ENCODE results near the gene PTPRN2. TPM values are rescaled to one million over a fixed set of nuclear protein-coding genes. Genes with fewer than 3 reads are reported as not detected.

PTPRN2 gene
- total RNA-seq, 1 donor from 2014 or later, result 11.4 TPM

- H3K4me3 Mint-ChIP-seq (ENCODE audit: low read depth), result no peak overlapping the region
- no peak for DNase-seq (ENCODE audit: low spot score, unreplicated experiment)
- H3K27me3 Mint-ChIP-seq, result peaks cover 3% of the 10 kb centered on the region
- no peak overlapping the region for H3K27ac Mint-ChIP-seq
- TF ChIP-seq CTCF (IDR thresholded peaks at IDR 0.05; ENCODE audit: unreplicated experiment), result no peak
- no peaks in the 10 kb centered on the region for H3K4me1 Mint-ChIP-seq (ENCODE audit: low read depth)
- no peaks in the 10 kb centered on the region for H3K36me3 Mint-ChIP-seq (ENCODE audit: insufficient read depth)
- H3K9me3 Mint-ChIP-seq (ENCODE audit: low read depth), result peaks cover 6% of the 10 kb centered on the region
Measured at GRCh38 chr7:158053183-158053915, 534.3 kb downstream of the PTPRN2 start.

- Mint-ChIP-seq H3K27me3 (peaks cover 3% of the 10 kb centered on the region), H3K9me3 (ENCODE audit: low read depth) (peaks cover 6% of the 10 kb centered on the region), H3K27ac (no peak overlapping the region), H3K4me1 (ENCODE audit: low read depth) (no peaks in the 10 kb centered on the region), H3K4me3 (ENCODE audit: low read depth) (no peak overlapping the region), H3K36me3 (ENCODE audit: insufficient read depth) (no peaks in the 10 kb centered on the region)
- DNase-seq (ENCODE audit: low spot score, unreplicated experiment), result no peak
- no peak for TF ChIP-seq CTCF (IDR thresholded peaks at IDR 0.05; ENCODE audit: unreplicated experiment)
Measured at GRCh38 chr7:158052381-158053060, 535.1 kb downstream of the PTPRN2 start.

GRCh38 chr7:158051776-158052175, 535.8 kb downstream of the PTPRN2 start:
- Mint-ChIP-seq H3K36me3 (ENCODE audit: insufficient read depth) (no peaks in the 10 kb centered on the region), H3K9me3 (ENCODE audit: low read depth) (peaks cover 6% of the 10 kb centered on the region), H3K27ac (no peak overlapping the region), H3K4me1 (ENCODE audit: low read depth) (no peaks in the 10 kb centered on the region), H3K27me3 (peaks cover 3% of the 10 kb centered on the region), H3K4me3 (ENCODE audit: low read depth) (no peak overlapping the region)
- no peak for DNase-seq (ENCODE audit: low spot score, unreplicated experiment)
- TF ChIP-seq CTCF (IDR thresholded peaks at IDR 0.05; ENCODE audit: unreplicated experiment), result no peak

- DNase-seq (ENCODE audit: low spot score, unreplicated experiment), result no peak
- H3K36me3 Mint-ChIP-seq (ENCODE audit: insufficient read depth), result no peaks in the 10 kb centered on the region
- H3K27ac Mint-ChIP-seq, result no peak overlapping the region
- H3K9me3 Mint-ChIP-seq (ENCODE audit: low read depth), result peaks cover 6% of the 10 kb centered on the region
- peaks cover 3% of the 10 kb centered on the region for H3K27me3 Mint-ChIP-seq
- no peak overlapping the region for H3K4me3 Mint-ChIP-seq (ENCODE audit: low read depth)
- no peaks in the 10 kb centered on the region for H3K4me1 Mint-ChIP-seq (ENCODE audit: low read depth)
- TF ChIP-seq CTCF (IDR thresholded peaks at IDR 0.05; ENCODE audit: unreplicated experiment), result no peak
Measured at GRCh38 chr7:158050978-158051651, 536.5 kb downstream of the PTPRN2 start.

- H3K27ac Mint-ChIP-seq, result no peak overlapping the region
- no peaks in the 10 kb centered on the region for H3K4me1 Mint-ChIP-seq (ENCODE audit: low read depth)
- H3K27me3 Mint-ChIP-seq, result peaks cover 3% of the 10 kb centered on the region
- H3K36me3 Mint-ChIP-seq (ENCODE audit: insufficient read depth), result no peaks in the 10 kb centered on the region
- H3K4me3 Mint-ChIP-seq (ENCODE audit: low read depth), result no peak overlapping the region
- H3K9me3 Mint-ChIP-seq (ENCODE audit: low read depth), result peaks cover 1% of the 10 kb centered on the region
- TF ChIP-seq CTCF (IDR thresholded peaks at IDR 0.05; ENCODE audit: unreplicated experiment), result no peak
- DNase-seq (ENCODE audit: low spot score, unreplicated experiment), result no peak
Measured at GRCh38 chr7:158050441-158050977, 537.1 kb downstream of the PTPRN2 start.
